Panc1 (cell line): ENCODE measurements around the gene THRB. TPM values are rescaled to one million over a fixed set of nuclear protein-coding genes. Genes with fewer than 3 reads are reported as not detected.

Source experiments
- ATAC-seq: fragments of 200-7000 bp; cut with Tn5 transposase; 2 replicates; pipeline ENCODE4 v1.9.1; 2020; ENCODE audit warnings: mild to moderate bottlenecking, moderate library complexity
- BruUV-seq: library from RNA; stranded (reverse); fragments of 400-500 nt; replicated peaks from 2 replicates; lab custom pipeline; 2021; lab: Mats Ljungman, UMichigan
- CTCF ChIA-PET: fragments of 300-600 bp; sonication (Branson Sonifier 250); formaldehyde crosslinking; loops from one replicate; lab custom pipeline; 2022; ENCODE audit warnings: antibody characterized with exemption; lab: Charles Lee
- POLR2A ChIA-PET: fragments of 300-600 bp; sonication (Branson Sonifier 250); formaldehyde crosslinking; loops from one replicate; lab custom pipeline; 2022; ENCODE audit warnings: antibody characterized with exemption; lab: Charles Lee
- DNase-seq: peaks from one replicate; pipeline ENCODE4 v3.0.0-alpha.2; 2010; ENCODE audit warnings: low read depth, low spot score
- H3K27ac ChIP-seq: 2 replicates; pipeline ENCODE4 v1.5.1; 2011; ENCODE audit warnings: mild to moderate bottlenecking, low read length, inconsistent platforms
- H3K27me3 ChIP-seq: fragments of 200-500 bp; sonication (Bioruptor generic); 2 replicates; pipeline ENCODE4 v1.6.0; 2014; ENCODE audit warnings: low read length, inconsistent platforms; ENCODE audit not compliant: control insufficient read depth, insufficient read depth
- H3K36me3 ChIP-seq: fragments of 200-500 bp; sonication (Bioruptor generic); 2 replicates; pipeline ENCODE4 v1.5.1; 2014; ENCODE audit warnings: inconsistent platforms, mild to moderate bottlenecking, low read length, moderate library complexity; ENCODE audit not compliant: control insufficient read depth, insufficient read depth
- H3K4me1 ChIP-seq: 2 replicates; pipeline ENCODE4 v1.5.1; 2011; ENCODE audit warnings: inconsistent platforms, mild to moderate bottlenecking, low read length, moderate library complexity; ENCODE audit not compliant: control insufficient read depth, insufficient read depth
- H3K4me3 ChIP-seq, 2 experiments: 2 replicates each; pipeline ENCODE4 v1.5.1; 2011 to 2012; ENCODE audit warnings: low read depth in 2 of 2, low read length in 2 of 2, mild to moderate bottlenecking in 2 of 2, inconsistent platforms in 1 of 2, moderate library complexity in 1 of 2
- H3K9me3 ChIP-seq: fragments of 200-500 bp; sonication (Bioruptor generic); 2 replicates; pipeline ENCODE4 v1.5.1; 2014; ENCODE audit warnings: low read depth, mild to moderate bottlenecking, inconsistent platforms, low read length, moderate library complexity; ENCODE audit not compliant: control insufficient read depth, insufficient read depth
- POLR2AphosphoS5 ChIP-seq: IDR thresholded peaks from 2 replicates; pipeline ENCODE4 v1.6.1; 2012; ENCODE audit warnings: mild to moderate bottlenecking, low read depth, low read length, moderate library complexity
- SIN3A ChIP-seq: IDR thresholded peaks from 2 replicates; pipeline ENCODE4 v1.6.1; 2012; ENCODE audit warnings: low read depth, mild to moderate bottlenecking, low read length, moderate library complexity, borderline replicate concordance; ENCODE audit not compliant: insufficient read depth
- TCF7L2 ChIP-seq: IDR thresholded peaks from 2 replicates; pipeline ENCODE4 v1.6.1; 2011; ENCODE audit warnings: mild to moderate bottlenecking, low read depth, low read length, inconsistent platforms
- in situ Hi-C: cut with HindIII; loops from 2 replicates; pipeline ENCODE4 v1.10.0; 2016; ENCODE audit warnings: low sequenced_read_pairs, low pct_unique_long_range_greater_than_20kb
- intact Hi-C: fragments of 100-400 bp; cut with micrococcal nuclease; formaldehyde crosslinking; loops from one replicate; pipeline ENCODE4 v1.10.0; 2022; ENCODE audit not compliant: unreplicated experiment
- total RNA-seq: library from RNA; stranded (reverse); gene quantifications from one replicate; pipeline ENCODE4 v1.2.1, GENCODE V29; 2021; ENCODE audit not compliant: unreplicated experiment
- TF ChIP-seq, protein P1 (sequence below), 2 experiments: IDR thresholded peaks; 2 replicates each; pipeline ENCODE4 v1.6.1; 2011 to 2012; ENCODE audit warnings: low read depth in 2 of 2, control low read depth in 1 of 2, low read length in 1 of 2, mild to moderate bottlenecking in 1 of 2, moderate library complexity in 1 of 2; ENCODE audit not compliant: insufficient read depth in 1 of 2
- TF ChIP-seq, protein P2 (sequence below): fragments of 450-650 bp; IDR thresholded peaks from 2 replicates; pipeline ENCODE4 v1.5.1; 2017; ENCODE audit warnings: mild to moderate bottlenecking

Gene THRB
- total RNA-seq, 1 experiment from 2014 or later: 3.9 TPM

DNA sequence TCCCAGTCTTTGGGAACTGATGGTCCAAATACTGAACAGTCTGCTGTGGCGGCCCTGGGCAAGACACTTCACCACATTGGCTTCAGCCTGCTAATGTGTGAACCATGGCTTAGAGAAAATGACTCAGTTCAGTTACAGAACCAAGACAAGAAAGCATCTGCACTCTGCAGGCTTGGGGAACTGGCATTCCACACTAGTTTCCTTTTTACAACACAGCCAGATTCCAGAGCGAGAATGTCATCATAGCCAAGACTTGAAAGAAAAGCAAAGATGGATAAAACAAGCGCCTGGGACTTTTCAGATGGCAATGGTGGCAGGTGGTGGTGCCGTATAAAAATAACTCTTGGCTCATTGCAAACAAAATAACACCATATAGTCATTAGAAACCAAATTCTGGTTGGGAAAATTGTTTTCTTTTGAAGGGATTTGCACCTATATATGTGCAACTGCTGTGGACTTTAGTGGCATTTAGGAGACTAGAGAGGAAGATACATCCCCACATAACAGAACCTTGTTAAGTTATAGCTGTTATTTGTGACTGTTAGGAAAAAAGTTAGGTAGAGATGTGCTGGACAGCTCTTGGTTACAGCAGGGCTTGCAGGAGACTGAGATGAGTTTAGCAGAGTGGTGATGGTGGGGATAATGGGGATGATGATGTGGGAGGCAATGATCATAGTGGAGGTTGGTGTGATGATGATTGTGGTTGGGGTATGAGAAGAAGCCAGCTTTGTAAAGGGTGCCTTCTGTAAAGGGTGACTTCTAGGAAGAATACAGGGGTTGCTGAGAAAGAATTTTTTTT is 273.6 kb downstream of the THRB start:
- TF ChIP-seq, protein P1, sequence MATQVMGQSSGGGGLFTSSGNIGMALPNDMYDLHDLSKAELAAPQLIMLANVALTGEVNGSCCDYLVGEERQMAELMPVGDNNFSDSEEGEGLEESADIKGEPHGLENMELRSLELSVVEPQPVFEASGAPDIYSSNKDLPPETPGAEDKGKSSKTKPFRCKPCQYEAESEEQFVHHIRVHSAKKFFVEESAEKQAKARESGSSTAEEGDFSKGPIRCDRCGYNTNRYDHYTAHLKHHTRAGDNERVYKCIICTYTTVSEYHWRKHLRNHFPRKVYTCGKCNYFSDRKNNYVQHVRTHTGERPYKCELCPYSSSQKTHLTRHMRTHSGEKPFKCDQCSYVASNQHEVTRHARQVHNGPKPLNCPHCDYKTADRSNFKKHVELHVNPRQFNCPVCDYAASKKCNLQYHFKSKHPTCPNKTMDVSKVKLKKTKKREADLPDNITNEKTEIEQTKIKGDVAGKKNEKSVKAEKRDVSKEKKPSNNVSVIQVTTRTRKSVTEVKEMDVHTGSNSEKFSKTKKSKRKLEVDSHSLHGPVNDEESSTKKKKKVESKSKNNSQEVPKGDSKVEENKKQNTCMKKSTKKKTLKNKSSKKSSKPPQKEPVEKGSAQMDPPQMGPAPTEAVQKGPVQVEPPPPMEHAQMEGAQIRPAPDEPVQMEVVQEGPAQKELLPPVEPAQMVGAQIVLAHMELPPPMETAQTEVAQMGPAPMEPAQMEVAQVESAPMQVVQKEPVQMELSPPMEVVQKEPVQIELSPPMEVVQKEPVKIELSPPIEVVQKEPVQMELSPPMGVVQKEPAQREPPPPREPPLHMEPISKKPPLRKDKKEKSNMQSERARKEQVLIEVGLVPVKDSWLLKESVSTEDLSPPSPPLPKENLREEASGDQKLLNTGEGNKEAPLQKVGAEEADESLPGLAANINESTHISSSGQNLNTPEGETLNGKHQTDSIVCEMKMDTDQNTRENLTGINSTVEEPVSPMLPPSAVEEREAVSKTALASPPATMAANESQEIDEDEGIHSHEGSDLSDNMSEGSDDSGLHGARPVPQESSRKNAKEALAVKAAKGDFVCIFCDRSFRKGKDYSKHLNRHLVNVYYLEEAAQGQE (IDR thresholded peaks at IDR 0.05; ENCODE audit: insufficient read depth in 1 of 2, low read depth in 2 of 2, low read length in 1 of 2): peak; percentile 21 to 43; a peak in 1 of 4 replicates
- no peak for TF ChIP-seq TCF7L2
- no peak for TF ChIP-seq POLR2AphosphoS5
- Histone ChIP-seq H3K27ac (no peak overlapping the region), H3K27me3 (no peaks in the 10 kb centered on the region), H3K4me3 (no peak overlapping the region), H3K9me3 (no peaks in the 10 kb centered on the region), H3K4me1 (no peaks in the 10 kb centered on the region), H3K36me3 (no peaks in the 10 kb centered on the region)
- POLR2A ChIA-PET: no interaction called here
- DNase-seq (peak; percentile 18), ATAC-seq (0 out of 2 replicates have a peak, but pooled peaks have one; percentile 56)
- in situ Hi-C loops: no loop called here
- BruUV-seq: no TSS peak
- CTCF ChIA-PET: no interaction called here
- intact Hi-C loops: no loop called here

DNA sequence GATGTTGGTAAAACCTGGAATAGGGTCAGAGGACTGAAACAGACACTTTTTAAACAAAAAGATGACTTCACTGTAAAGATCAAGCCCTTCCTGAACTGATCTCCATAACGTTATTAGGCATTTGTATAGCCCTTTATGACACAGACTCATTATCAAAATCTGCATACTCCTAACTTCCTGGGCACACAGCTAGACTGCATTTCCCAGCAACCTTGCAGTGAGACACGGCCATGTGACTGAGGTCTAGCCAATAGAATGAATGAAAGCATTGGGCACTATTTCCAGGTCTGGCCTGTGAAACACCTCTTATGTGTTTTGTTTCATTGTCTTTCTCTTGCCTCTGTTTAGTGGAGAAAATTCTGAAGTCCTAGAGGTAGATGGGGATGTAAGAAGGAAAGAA is 279.1 kb downstream of the THRB start:
- Histone ChIP-seq H3K4me1 (no peaks in the 10 kb centered on the region), H3K9me3 (no peaks in the 10 kb centered on the region), H3K27ac (no peak overlapping the region), H3K27me3 (no peaks in the 10 kb centered on the region), H3K4me3 (no peak overlapping the region), H3K36me3 (no peaks in the 10 kb centered on the region)
- ChIA-PET CTCF (no interaction called here), POLR2A (no interaction called here)
- in situ Hi-C loops: no loop called here
- ATAC-seq (no peak), DNase-seq (no peak)
- intact Hi-C loops: no loop called here
- TF ChIP-seq POLR2AphosphoS5 (no peak), SIN3A (no peak), TCF7L2 (no peak)
- TF ChIP-seq, protein P2, sequence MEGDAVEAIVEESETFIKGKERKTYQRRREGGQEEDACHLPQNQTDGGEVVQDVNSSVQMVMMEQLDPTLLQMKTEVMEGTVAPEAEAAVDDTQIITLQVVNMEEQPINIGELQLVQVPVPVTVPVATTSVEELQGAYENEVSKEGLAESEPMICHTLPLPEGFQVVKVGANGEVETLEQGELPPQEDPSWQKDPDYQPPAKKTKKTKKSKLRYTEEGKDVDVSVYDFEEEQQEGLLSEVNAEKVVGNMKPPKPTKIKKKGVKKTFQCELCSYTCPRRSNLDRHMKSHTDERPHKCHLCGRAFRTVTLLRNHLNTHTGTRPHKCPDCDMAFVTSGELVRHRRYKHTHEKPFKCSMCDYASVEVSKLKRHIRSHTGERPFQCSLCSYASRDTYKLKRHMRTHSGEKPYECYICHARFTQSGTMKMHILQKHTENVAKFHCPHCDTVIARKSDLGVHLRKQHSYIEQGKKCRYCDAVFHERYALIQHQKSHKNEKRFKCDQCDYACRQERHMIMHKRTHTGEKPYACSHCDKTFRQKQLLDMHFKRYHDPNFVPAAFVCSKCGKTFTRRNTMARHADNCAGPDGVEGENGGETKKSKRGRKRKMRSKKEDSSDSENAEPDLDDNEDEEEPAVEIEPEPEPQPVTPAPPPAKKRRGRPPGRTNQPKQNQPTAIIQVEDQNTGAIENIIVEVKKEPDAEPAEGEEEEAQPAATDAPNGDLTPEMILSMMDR: no peak
- TF ChIP-seq, protein P1 (IDR thresholded peaks at IDR 0.05; ENCODE audit: insufficient read depth in 1 of 2, low read depth in 2 of 2, low read length in 1 of 2): no peak
- BruUV-seq: no TSS peak
